ENCODE results near the gene PAGR1. TPM values are rescaled to one million over a fixed set of nuclear protein-coding genes. Genes with fewer than 3 reads are reported as not detected.

PAGR1 gene
- total and polyA plus RNA-seq, 9 of the 15 experiments (the other 6 are each of a cell fraction or from before 2014, with no cell fraction given) = 1.4 to 58.2 (median 16.8) TPM

DNA sequence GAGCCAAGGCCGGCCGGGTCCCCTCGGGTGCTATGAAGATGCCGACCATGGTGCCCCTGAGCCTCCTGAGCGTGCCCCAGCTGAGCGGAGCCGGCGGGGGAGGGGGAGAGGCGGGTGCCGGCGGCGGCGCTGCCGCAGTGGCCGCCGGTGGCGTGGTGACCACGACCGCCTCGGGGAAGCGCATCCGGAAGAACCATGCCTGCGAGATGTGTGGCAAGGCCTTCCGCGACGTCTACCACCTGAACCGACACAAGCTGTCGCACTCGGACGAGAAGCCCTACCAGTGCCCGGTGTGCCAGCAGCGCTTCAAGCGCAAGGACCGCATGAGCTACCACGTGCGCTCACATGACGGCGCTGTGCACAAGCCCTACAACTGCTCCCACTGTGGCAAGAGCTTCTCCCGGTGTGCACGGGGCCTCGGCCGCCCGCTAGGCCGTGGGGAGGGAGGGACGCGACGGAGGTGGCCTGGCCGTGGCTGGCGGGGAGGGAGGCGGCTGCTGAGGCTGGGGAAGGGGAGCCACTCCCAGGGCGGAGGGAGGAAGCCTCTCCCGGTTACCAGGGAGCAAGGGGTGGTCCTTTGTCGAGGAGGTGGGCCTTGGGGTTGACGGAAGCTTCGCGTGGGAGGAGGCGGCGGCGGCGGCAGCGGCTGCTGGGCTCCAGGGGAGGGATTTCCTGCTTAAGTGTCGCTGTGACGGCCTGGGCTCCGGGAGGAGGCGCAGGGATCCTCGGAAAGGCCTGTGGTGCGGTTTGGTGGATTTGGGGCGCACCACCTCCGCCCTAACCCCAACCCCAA lies 8.3 kb upstream of the PAGR1 start (continued):
- TF ChIP-seq SP2 (IDR thresholded peaks at IDR 0.05; ENCODE audit: extremely low read depth, low read depth, low read length, poor library complexity, severe bottlenecking) = no peak
- TF ChIP-seq ZNF75A (CRISPR knock-in tag; IDR thresholded peaks at IDR 0.05) = no peak
- TF ChIP-seq TSC22D4 (tag; IDR thresholded peaks at IDR 0.05) = no peak
- no peak for TF ChIP-seq ZC3H4 (CRISPR knock-in tag; IDR thresholded peaks at IDR 0.05; ENCODE audit: borderline replicate concordance)
- TF ChIP-seq ATF4 (CRISPR knock-in tag; IDR thresholded peaks at IDR 0.05) = no peak
- TF ChIP-seq E2F3 (CRISPR knock-in tag; IDR thresholded peaks at IDR 0.05) = peak; percentile 51; the same call in 1 of the 2 replicates
- no peak for TF ChIP-seq CC2D1A (IDR thresholded peaks at IDR 0.05)
- TF ChIP-seq ZNF695 (CRISPR knock-in tag; IDR thresholded peaks at IDR 0.05) = no peak
- TF ChIP-seq KDM4B (IDR thresholded peaks at IDR 0.05; ENCODE audit: borderline replicate concordance in 2 of 2, low read depth in 1 of 2) = no peak
- TF ChIP-seq, protein P1, sequence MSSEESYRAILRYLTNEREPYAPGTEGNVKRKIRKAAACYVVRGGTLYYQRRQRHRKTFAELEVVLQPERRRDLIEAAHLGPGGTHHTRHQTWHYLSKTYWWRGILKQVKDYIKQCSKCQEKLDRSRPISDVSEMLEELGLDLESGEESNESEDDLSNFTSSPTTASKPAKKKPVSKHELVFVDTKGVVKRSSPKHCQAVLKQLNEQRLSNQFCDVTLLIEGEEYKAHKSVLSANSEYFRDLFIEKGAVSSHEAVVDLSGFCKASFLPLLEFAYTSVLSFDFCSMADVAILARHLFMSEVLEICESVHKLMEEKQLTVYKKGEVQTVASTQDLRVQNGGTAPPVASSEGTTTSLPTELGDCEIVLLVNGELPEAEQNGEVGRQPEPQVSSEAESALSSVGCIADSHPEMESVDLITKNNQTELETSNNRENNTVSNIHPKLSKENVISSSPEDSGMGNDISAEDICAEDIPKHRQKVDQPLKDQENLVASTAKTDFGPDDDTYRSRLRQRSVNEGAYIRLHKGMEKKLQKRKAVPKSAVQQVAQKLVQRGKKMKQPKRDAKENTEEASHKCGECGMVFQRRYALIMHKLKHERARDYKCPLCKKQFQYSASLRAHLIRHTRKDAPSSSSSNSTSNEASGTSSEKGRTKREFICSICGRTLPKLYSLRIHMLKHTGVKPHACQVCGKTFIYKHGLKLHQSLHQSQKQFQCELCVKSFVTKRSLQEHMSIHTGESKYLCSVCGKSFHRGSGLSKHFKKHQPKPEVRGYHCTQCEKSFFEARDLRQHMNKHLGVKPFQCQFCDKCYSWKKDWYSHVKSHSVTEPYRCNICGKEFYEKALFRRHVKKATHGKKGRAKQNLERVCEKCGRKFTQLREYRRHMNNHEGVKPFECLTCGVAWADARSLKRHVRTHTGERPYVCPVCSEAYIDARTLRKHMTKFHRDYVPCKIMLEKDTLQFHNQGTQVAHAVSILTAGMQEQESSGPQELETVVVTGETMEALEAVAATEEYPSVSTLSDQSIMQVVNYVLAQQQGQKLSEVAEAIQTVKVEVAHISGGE (CRISPR knock-in tag; IDR thresholded peaks at IDR 0.05) = no peak
- no peak for TF ChIP-seq ETS2 (tag; IDR thresholded peaks at IDR 0.05; ENCODE audit: borderline replicate concordance, poor library complexity, severe bottlenecking)
- no peak for TF ChIP-seq CSDE1 (IDR thresholded peaks at IDR 0.05)
- TF ChIP-seq TAF1 (IDR thresholded peaks at IDR 0.05; ENCODE audit: control insufficient read depth, extremely low read depth, insufficient read depth, low read length, severe bottlenecking) = peak; percentile 61
- no peak for TF ChIP-seq HEY1 (CRISPR knock-in tag; IDR thresholded peaks at IDR 0.05; ENCODE audit: borderline replicate concordance)
- TF ChIP-seq ARNT (IDR thresholded peaks at IDR 0.05) = no peak
- TF ChIP-seq POLR2B (IDR thresholded peaks at IDR 0.05; ENCODE audit: low read depth, partially characterized antibody) = peak; percentile 57
- no peak for TF ChIP-seq MIER1 (IDR thresholded peaks at IDR 0.05; ENCODE audit: low read depth)
- TF ChIP-seq ZNF3 (CRISPR knock-in tag; IDR thresholded peaks at IDR 0.05) = no peak
- peak; percentile 43; the same call in 1 of the 2 replicates for TF ChIP-seq NFIC (IDR thresholded peaks at IDR 0.05)
- TF ChIP-seq NR1H2 (CRISPR knock-in tag; IDR thresholded peaks at IDR 0.05) = no peak; the same call in none of the 2 replicates
- no peak for TF ChIP-seq HMG20A (CRISPR knock-in tag; conservative IDR thresholded peaks at IDR 0.05)
- peak; percentile 65 for TF ChIP-seq KDM5B (IDR thresholded peaks at IDR 0.05; ENCODE audit: insufficient replicate concordance, low read depth, low read length)
- no peak for TF ChIP-seq NFYB (IDR thresholded peaks at IDR 0.05; ENCODE audit: extremely low read depth, insufficient read length)
- no peak for TF ChIP-seq PPARD (CRISPR knock-in tag; IDR thresholded peaks at IDR 0.05)
- TF ChIP-seq CHD2 (IDR thresholded peaks at IDR 0.05; ENCODE audit: low read depth, low read length) = peak; percentile 21; the same call in 1 of the 2 replicates

Measured in K562 (cell line).